ENCODE results near the gene IL12RB2. TPM values are rescaled to one million over a fixed set of nuclear protein-coding genes. Genes with fewer than 3 reads are reported as not detected.

IL12RB2 gene
- polyA plus RNA-seq, 3 donors = not detected

DNA sequence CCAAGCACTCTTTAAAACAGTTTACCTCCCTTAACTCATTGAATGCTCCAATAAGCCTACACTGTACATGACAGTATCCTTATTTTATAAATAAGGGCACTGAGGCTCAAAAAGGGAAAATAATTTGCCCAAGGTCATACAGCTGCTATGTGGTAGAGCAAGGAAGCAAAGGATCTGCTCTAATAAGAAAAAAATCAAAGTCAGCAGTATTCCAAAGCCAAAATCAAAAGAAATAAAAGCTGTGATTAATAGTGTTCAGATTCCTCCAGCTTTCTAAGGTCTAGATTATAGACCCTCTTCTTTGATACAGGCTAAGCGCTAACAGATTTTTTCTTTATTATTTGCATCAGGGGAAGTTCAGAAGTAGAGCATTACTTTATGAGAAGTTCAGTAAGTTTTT, 39.3 kb downstream of the IL12RB2 start:
- Histone ChIP-seq H2AFZ (ENCODE audit: insufficient read depth, low read depth, low read length, poor library complexity, severe bottlenecking) (no peak overlapping the region), H3K9me3 (replicated peaks in 1 of 2; ENCODE audit: control insufficient read depth in 1 of 2, insufficient read depth in 1 of 2, low read length in 2 of 2) (no peaks in the 10 kb centered on the region), H3K4me3 (replicated peaks in 1 of 3; ENCODE audit: low read depth in 2 of 3, low read length in 3 of 3) (no peak overlapping the region), H3K27me3 (ENCODE audit: control insufficient read depth in 2 of 2, insufficient read depth in 2 of 2, low read length in 2 of 2) (no peaks in the 10 kb centered on the region), H3K4me1 (ENCODE audit: control insufficient read depth in 1 of 2, insufficient read depth in 2 of 2, low read length in 2 of 2) (no peaks in the 10 kb centered on the region), H3K9ac (ENCODE audit: insufficient read depth, low read length, poor library complexity, severe bottlenecking) (no peak overlapping the region), H3K36me3 (replicated peaks in 1 of 2; ENCODE audit: control insufficient read depth in 1 of 2, insufficient read depth in 2 of 2, low read length in 2 of 2) (no peaks in the 10 kb centered on the region), H3K27ac (ENCODE audit: low read depth in 1 of 2, low read length in 2 of 2) (no peak overlapping the region), H3K4me2 (replicated peaks; ENCODE audit: extremely low read depth, low read length, poor library complexity, severe bottlenecking) (no peak overlapping the region), H3K79me2 (ENCODE audit: insufficient read depth, low read length) (no peaks in the 10 kb centered on the region), H4K20me1 (ENCODE audit: insufficient read depth, low read length) (no peaks in the 10 kb centered on the region)
- Mint-ChIP-seq H3K4me1 (no peaks in the 10 kb centered on the region), H3K4me3 (no peak overlapping the region), H3K27me3 (ENCODE audit: low read depth in 3 of 3) (no peaks in the 10 kb centered on the region), H3K9me3 (no peaks in the 10 kb centered on the region), H3K27ac (no peak overlapping the region), H3K36me3 (no peaks in the 10 kb centered on the region)
- intact Hi-C loops (cut with micrococcal nuclease) = loop anchor here (10.0 kb wide), 1 partner anchor 158 kb away; no protein-coding TSS in a partner anchor
- WGBS (ENCODE audit: insufficient coverage) = no CpG with 5 or more reads among the region's 1 CpG
- DNase-seq = no peak
- TF ChIP-seq, protein P1, sequence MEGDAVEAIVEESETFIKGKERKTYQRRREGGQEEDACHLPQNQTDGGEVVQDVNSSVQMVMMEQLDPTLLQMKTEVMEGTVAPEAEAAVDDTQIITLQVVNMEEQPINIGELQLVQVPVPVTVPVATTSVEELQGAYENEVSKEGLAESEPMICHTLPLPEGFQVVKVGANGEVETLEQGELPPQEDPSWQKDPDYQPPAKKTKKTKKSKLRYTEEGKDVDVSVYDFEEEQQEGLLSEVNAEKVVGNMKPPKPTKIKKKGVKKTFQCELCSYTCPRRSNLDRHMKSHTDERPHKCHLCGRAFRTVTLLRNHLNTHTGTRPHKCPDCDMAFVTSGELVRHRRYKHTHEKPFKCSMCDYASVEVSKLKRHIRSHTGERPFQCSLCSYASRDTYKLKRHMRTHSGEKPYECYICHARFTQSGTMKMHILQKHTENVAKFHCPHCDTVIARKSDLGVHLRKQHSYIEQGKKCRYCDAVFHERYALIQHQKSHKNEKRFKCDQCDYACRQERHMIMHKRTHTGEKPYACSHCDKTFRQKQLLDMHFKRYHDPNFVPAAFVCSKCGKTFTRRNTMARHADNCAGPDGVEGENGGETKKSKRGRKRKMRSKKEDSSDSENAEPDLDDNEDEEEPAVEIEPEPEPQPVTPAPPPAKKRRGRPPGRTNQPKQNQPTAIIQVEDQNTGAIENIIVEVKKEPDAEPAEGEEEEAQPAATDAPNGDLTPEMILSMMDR (IDR thresholded peaks at IDR 0.05) = no peak

DNA sequence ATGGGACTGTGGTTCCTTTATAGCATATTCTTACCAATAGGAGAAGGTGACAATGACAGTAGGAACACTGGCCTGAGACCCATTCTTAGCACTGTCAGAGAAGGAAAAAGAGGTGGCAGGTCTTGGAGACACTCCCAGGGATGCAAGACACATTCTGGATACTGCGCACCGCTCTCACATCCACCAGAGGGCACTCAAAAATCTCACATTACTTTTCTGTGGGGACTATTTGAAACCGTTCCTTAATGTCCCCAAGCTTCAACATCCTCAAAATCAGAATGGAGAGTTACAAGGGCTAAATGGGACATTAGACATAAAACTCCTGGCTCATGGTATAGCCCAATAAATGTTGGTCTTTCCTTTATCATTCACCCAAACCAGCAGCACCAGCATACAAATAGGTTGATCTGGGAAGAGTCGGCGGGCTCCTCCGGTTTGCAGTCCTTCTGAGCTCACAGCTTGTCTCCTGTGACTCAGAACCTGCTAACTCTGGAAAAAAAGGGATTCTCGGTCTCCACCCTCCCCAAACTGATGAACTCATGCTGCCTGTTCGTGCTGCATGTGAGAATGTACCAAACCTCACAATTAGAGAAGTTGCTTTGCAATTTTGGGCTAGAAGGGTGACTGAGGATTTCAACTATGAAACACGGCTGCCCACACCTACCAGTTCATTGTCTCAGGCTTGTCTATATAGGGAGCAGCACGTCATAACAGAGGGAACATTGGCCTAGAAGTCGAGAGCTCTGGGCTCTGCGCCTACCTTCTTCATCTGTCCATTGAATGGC, 40.2 kb downstream of the IL12RB2 start:
- H3K27me3 Mint-ChIP-seq (ENCODE audit: low read depth in 3 of 3) = no peaks in the 10 kb centered on the region
- no peaks in the 10 kb centered on the region for H3K36me3 Mint-ChIP-seq
- Histone ChIP-seq H2AFZ (ENCODE audit: insufficient read depth, low read depth, low read length, poor library complexity, severe bottlenecking) (no peak overlapping the region), H3K4me1 (ENCODE audit: control insufficient read depth in 1 of 2, insufficient read depth in 2 of 2, low read length in 2 of 2) (no peaks in the 10 kb centered on the region), H3K4me2 (replicated peaks; ENCODE audit: extremely low read depth, low read length, poor library complexity, severe bottlenecking) (no peak overlapping the region), H3K4me3 (replicated peaks in 1 of 3; ENCODE audit: low read depth in 2 of 3, low read length in 3 of 3) (no peak overlapping the region), H3K9me3 (replicated peaks in 1 of 2; ENCODE audit: control insufficient read depth in 1 of 2, insufficient read depth in 1 of 2, low read length in 2 of 2) (no peaks in the 10 kb centered on the region), H3K27me3 (ENCODE audit: control insufficient read depth in 2 of 2, insufficient read depth in 2 of 2, low read length in 2 of 2) (no peaks in the 10 kb centered on the region), H3K36me3 (replicated peaks in 1 of 2; ENCODE audit: control insufficient read depth in 1 of 2, insufficient read depth in 2 of 2, low read length in 2 of 2) (no peaks in the 10 kb centered on the region), H3K79me2 (ENCODE audit: insufficient read depth, low read length) (no peaks in the 10 kb centered on the region), H3K27ac (ENCODE audit: low read depth in 1 of 2, low read length in 2 of 2) (no peak overlapping the region), H4K20me1 (ENCODE audit: insufficient read depth, low read length) (no peaks in the 10 kb centered on the region), H3K9ac (ENCODE audit: insufficient read depth, low read length, poor library complexity, severe bottlenecking) (no peak overlapping the region)
- 100% methylated on average over 1 of the region's 12 CpGs for WGBS (ENCODE audit: insufficient coverage)
- TF ChIP-seq, protein P1 (IDR thresholded peaks at IDR 0.05) = peak; percentile 51
- H3K9me3 Mint-ChIP-seq = no peaks in the 10 kb centered on the region
- H3K27ac Mint-ChIP-seq = no peak overlapping the region
- H3K4me3 Mint-ChIP-seq = no peak overlapping the region
- H3K4me1 Mint-ChIP-seq = no peaks in the 10 kb centered on the region
- no peak for DNase-seq
- intact Hi-C loops (cut with micrococcal nuclease) = loop anchor here (10.0 kb wide), 1 partner anchor 157 kb away; no protein-coding TSS in a partner anchor
